ENCODE data around the gene BEND2.

- TF ChIP-seq POLR2A (IDR thresholded peaks at IDR 0.05) (no peak), EP300 (IDR thresholded peaks at IDR 0.05) (no peak)
Measured at GRCh38 chrX:18210470-18210869, 10.2 kb downstream of the BEND2 start.

Data from sigmoid colon (tissue), 4 donors.